Stimulated activated CD4-positive, alpha-beta T cell treated with anti-CD3 and anti-CD28 coated beads, Interleukin-2, amount 100 ng/mL, for 24 hours (primary cell): ENCODE data around the gene MCEMP1.

Experiments used
- DNase-seq, 2 donors: peaks; one replicate each; pipeline ENCODE4 v3.0.0-alpha.2; 2020

Gene MCEMP1

DNA sequence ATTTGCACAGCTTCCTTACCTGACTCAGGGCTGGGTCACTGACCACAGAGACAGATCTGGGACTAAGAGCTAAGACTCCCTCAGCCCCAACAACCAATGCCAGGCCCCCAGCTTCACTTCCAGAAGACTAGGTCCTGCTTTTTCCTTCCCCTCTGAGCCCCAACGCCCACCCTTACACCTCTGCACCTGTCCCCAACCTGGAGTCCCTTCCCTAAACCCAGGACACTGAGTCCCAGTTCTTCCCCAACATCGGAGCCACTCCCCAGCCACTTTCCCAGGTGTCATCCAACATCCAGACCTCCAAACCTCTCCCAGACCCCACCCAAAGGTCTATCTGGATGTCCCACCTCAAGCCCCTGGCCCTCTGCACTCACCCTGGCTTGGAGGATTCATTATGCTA, 22.1 kb downstream of the MCEMP1 start:
- no peak for DNase-seq

DNA sequence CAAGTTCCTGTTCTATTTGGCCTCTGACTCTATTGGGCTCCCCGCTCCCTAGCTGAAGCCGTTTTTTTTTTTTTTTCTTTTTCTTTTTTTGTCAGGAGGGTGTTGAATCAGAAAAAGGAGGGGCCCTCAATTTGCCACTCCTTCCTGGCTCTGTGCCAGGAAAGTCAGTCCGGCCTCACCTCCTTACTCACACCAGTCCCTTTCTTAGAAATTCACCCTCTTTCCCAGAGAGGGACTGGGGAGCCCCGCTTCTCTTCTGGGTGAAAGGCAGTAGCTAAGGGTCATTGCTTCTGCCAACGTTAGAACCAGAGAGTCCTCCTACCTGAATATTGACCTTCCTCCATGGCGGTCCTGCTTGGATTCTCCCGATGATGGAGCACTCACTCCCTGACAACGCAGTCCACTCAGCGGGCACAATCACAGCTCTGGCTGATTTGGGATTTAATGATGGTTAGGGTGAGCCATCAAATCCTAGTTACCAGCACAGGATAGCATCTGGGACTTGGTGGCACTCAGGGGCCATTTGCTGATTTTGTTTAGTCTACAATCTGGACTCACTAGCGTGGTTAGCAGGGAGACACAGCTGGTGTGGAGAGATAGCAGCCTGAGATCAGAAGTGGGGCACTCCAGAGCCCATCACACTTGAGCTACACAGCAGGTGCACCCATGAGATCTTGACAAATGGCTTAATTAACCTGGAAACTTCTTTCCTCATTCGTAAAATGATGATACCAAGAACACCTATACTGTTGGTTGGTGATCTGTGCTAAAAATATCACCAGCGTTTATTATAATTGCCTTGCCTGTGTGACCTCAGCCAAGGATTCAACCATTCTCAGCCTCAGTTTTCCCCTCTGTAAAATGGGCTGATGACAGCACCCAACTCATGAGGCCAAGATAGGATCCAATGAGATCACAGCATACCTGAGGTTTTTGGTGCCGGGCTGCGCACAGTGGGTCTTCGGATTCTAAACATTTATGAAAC, 22.8 kb downstream of the MCEMP1 start:
- DNase-seq: peak; percentile 51 to 65

DNA sequence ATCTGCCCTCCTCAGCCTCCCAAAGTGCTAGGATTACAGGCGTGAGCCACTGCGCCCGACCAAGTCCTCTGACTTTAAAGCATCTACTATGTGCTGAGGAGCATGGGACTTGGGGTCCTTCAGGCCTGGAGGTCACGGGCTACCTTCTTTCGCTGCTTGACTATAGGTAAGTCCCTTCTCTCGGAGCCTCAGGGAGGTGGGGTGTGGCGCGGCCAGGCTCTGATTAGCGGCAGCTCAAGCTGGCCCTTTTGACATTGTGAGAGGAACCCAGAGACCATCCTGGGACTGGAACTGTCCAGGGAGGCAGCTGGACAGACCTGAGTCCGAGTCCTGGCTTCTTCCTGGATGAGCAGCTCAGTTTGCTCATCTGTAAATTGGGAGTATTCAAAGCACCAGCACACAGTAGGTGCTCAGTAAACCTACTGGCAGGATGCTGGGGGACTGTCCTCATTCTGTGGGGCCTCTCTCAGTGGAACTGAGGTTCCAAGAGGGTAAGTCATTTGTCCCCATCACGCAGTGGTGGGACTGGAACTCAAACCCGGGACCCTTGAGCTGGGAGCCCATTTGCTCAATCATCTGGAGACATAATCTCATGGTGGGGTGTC, 24.3 kb downstream of the MCEMP1 start:
- DNase-seq: no peak

DNA sequence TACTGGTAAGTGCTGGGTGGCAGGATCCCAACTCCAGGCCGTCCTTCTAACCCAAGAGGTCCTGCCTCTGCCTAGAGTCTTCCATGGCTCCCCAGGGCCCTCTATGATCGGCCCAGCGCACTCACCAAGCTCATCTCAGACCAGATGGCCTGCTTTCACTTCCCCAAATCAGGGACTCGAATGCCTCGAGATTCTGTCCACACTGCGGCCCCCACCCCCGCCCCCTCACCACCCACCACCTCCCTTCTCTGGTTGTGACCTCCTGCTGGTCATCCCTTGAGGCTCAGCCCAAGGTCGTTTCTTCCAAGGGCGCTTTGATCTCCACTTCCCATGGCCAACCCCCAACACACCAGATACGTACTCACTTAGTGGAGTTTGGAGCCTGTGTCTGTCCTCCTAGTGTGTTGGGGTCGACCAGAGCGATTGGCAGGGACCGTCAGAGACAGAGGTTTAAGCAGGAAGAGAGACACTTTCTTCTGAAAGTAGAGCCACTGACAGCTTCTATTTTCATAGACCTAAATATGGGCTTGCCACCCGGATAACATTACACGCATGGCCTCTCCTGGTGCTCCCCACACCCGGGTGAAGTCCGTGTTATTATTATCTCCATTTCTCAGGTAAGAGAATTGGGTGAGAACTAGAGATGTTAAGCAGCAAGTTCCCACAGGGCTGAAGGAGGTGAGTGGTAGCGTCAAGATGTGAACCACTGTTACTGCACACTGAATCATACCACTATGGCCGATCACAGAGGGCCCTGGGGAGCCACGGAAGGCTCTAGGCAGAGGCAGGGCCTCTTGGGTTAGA, 25.0 kb downstream of the MCEMP1 start, which contains the start of gene FCER2:
Gene FCER2 (minus strand): TSS at position 478 of the 804 bp plus-strand sequence. CDS start 2,371 bp downstream, outside the sequence.
- DNase-seq: no peak

DNA sequence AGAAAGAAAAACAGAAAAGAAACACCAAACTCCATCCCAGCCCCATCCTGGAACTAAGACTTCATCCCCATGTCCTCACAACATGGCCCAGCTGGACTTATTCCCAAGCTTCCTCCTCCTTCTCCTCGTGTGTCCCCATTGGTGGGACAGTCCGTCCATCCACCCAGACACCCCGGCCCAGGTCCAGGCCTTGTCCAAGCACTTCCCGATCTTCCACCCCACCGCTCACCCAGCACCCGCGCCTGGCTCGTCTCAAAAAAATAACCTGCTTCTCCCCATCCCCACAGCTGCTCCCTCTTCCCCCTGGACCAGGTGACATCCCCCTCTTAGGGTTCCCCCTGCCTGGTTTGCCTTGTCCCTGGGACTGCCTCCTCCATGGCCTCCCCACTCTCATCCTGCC, 26.4 kb downstream of the MCEMP1 start:
- DNase-seq: no peak

DNA sequence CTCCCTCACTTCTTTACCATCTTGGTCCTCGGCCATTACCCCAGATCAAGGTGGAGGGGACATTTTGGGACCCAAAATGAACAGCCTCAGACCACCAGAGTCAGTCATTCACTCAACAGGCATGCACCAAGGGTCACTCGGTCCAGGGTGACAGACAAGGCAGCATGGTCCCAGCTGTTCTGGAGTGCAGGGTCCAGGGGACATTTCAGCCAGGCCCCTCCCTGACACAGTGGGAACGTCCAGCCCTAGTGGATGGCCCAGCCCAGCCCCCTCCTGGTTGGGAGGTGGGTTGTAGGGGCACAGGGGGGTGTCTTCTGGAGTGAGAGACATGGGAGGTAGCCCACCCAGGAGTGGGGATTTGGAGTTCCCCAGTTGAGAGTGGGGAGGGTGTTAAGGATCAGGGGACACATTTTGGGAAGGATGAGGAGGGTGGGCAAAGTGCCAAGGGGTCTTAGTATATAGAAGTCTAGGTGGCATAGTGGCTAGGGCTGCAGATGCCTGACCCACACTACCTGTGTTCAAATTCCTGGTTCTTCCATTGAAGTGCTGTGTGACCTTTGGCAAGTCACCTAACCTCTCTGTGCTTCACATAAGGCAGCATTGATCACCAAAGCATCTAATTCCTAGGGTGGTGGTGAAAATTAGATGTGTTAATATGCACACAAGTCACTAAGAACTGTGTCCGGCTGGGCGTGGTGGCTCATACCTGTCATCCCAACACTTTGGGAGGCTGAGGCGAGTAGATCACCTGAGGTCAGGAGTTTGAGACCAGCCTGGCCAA, 27.6 kb downstream of the MCEMP1 start:
- DNase-seq: no peak

DNA sequence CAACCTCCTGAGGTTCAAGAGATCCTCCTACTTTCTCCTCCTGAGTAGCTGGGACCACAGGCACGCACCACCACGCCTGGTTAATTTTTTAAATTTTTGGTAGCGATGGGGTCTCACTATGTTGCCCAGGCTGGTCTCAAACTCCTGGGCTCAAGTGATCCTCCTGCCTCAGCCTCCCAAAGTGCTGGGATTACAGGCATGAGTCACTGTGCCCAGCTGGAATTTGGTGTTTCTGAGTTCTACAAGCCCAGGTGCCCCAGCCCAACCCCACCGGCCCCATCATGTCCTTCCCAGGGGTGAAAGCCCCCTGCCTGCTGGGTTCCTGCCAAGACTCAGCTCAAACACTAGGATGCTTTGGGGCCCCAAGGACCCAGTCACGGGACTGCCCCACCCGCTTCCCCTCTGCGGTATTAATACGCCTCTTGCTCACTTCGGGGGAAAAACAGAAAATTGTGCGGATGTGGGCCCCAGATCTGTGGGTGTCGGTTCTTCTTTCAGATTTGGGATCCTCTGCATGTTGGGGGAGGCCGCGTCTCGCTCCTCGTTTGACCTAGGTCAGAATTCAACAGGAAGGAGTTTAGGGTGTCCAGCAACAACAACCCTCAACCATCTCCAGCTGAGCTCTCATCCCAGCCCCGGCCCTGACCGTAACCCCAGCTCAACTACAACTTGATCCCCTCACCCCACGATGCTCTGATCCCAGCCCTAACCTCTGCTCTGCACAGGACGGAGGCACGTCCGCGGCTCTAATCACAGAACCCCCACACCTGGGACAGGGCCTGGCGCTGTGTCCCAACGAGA, 28.7 kb downstream of the MCEMP1 start:
- DNase-seq: peak; percentile 78 to 80

DNA sequence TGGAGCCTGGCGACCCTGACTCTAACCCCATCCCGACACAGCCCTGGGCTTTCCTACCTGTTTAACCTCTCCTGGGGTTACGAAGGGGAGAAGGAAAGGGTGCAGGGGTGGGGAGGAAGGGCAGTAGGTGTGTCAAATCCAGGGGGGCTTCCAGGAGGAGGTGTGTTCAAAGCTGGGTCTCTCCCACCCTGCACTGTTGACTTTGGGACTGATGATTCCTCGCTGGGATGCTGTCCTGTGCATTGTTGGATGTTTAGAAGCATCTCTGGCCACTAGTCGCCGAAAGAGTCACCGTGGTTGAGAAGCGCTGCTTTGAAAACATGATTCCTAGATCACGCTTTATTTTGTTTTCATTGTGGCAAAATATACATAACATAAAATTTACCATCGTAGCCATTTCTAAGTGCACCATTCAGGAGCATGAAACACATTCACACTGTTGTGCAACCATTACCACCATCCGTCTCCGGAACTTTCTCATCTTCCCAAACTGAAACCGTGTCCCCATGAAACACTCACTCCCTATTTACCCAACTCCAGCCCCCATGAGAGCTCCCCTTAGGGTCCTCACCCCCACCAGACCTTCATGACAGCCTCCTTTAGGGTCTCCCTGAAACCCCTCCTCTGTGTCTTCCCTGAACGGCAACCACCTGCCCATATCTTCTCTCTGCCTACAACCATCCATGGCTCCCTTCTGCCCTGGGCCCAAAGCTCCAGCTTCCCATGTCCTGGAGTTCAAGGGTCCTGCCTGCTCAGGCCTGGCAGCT, 29.5 kb downstream of the MCEMP1 start:
- DNase-seq: no peak

DNA sequence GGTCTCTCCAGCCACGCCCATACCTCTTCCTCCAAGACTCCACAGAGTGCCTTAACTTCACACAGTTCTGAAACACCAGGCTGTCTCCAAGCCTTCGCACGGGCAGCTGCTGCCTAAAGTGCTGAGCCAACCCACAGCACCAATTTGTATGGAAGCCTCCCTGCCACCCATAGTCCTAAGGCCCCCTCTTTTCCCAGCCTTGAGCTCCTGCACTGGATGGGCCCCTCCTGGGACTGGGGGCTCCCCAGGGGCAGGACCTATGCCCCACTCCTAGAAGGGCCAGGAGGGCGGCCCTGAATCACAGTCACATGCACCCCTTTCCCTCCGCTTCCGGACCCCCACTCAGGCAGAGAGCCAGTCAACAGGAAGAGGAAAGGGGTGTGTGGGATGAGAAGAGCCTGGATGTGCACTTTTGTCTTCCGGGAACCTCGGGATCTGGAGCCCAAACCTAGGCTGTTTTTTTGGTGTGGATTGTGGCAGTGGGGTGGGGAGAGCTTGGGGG, 30.1 kb downstream of the MCEMP1 start:
- DNase-seq: no peak

DNA sequence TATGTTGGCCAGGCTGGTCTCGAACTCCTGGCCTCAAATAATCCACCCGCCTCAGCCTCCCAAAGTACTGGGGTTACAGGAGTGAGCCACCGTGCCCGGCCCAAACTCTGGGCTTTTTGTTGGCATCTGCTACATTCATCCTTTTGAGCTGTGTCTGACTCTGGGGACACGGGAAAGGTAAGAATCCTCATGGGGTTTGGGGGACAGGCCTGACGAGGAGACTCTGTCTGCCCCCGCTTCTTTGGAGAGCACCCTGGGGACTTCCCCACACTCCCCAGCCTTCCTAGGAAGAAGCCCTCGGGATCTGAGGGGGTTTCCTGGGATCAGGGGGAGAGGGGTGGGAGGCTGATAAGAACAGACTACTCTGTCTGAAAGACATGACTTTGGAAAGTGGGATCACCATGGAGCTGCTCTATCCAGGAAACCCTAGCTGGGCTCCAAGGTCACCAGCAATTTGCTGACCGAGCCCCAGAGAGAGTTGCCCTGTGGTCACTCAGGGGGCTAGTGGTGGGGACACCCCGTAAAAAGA, 33.1 kb downstream of the MCEMP1 start:
- no peak for DNase-seq

DNA sequence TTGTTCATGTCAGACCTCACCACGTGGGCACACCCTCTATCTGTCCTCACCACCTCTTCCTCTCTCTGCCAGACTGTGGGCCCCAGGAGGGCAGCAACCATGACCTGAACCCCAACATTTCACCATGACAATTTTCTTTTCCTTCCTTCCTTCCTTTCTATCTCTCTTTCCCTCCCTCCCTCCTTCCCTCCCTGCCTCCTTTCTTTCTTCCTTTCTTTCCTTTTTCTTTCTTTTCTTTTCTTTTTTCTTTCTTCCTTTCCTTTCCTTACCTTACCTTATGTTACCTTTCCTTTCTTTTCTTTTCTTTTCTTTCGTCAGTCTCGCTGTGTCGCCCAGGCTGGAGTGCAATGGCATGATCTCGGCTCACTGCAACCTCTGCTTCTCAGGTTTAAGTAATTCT, 33.7 kb downstream of the MCEMP1 start:
- DNase-seq: no peak

DNA sequence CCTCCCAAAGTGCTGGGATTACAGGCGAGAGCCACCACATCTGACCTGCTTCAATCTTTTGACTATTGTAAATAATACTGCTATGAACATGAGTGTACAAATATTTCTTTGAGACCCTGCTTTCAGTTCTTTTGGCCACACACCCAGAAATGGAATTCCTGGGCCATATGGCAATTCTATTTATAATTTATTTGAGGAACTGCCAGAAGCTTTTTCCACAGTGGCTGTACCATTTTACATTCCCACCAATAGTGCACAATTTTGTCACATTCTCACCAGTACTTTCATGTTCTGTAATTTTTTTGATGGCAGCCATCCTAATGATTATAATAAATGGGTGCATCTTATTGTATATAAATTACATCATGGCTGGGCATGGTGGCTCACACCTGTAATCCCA, 38.8 kb downstream of the MCEMP1 start:
- no peak for DNase-seq

DNA sequence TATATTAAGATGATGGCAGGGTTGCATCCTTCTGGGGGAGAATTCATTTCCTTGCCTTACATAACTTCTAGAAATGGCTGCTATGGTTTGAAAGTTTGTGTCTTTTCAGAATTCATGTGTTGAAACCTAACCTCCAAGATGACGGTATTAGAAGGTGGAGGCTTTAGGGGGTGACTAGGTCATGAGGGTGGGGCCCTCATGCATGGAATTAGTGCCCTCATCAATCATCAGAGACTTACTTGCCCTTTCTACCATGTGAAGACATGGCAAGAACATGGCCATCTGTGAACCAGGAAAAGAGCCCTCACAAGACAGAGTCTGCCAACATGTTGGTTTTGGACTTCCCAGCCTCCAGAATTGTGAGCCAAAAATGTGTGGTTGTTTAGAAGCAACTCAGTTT, 39.9 kb downstream of the MCEMP1 start:
- no peak for DNase-seq

DNA sequence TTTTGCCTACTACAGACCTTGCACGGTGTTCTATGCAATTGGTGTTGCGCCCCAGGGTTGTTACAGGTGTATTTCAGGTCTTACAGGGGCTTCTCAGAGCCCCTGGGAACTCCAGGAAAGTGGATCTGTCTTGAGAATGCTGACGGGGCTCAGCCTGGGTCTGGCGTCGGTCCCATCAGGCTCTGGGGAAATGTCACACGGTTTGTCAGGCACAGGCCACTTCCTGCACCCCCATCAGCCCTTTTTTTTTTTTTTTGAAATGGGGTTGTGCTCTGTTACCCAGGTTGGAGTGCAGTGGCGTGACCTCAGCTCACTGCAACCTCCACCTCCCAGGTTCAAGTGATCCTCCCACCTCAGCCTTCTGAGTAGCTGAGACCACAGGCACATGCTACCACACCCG, 41.8 kb downstream of the MCEMP1 start:
- no peak for DNase-seq

DNA sequence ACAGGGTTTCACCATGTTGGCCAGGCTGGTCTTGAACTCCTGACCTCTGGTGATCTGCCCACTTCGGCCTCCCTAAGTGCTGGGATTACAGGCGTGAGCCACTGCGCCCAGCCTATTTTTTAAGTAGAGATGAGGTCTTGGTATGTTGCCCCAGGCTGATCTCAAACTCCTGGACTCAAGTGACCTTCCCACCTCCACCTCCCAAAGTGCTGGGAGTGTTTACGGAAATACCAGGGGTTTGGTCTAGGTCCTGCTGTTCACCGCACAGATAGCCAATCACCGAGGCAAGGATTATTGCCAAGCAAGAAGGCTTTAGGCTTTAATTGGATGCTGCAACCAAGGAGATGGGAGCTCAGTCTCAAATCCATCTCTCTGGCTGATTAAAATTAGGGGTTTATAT, 43.5 kb downstream of the MCEMP1 start:
- DNase-seq: no peak

DNA sequence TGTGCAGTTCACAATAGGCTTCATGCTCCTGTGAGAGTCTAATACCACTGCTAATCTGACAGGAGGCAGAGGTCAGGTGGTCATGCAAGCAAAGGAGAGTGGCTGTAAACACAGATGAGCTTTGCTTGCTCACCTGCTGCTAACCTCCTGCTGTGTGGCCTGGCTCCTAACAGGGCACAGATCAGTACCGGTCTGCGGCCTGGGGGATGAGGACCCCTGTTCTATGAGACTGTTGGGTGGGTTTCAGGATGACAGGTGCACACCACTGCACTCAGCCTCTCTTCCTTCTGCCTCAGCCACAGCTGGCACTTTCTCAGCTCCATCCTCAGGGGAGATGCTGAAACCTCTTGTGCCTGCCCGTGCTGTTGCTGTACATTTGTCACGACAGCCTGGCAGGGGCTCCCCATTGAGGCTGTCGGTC, 45.4 kb downstream of the MCEMP1 start:
- no peak for DNase-seq

DNA sequence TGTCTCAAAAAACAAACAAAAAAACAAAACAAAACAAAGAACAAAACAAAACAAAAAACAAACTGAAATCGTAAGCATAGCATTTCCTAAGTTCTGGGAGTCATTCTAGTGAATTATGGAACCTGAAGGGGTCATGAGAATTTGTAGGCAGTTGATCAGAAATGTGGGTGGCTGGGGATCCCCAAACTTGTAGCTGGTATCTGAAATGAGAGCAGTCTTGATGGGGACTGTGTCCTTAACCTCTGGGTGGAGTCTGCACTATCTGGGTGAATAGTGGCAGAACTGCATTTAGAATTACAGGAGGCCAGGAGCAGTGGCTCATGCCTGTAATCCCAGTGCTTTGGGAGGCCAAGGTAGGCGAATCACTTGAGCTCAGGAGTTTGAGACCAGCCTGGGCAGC, 48.9 kb downstream of the MCEMP1 start:
- no peak for DNase-seq

DNA sequence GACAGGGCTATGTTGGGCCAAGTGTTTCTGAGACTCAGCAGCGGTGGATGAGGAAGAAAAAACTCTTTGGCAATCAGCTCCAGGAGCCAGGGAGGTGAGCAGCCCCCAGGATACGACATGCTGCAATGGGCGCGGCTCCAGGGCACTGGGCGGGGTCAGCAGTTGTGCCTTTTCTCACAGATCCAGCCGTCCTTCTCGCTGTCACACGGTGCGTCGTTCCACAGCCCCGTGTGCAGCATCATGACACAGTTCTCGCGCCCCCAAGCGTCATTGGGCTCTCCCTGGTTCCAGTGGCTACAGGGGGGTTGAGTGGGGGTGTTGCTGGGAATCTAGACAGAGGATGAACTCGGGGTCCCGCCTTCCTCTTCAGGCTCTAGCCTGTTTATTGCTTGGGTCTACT, 52.3 kb downstream of the MCEMP1 start:
- DNase-seq: peak in 1 of 2 donors; percentile 21
